Panc1 (cell line): ENCODE measurements around the gene MYO1H. TPM values are rescaled to one million over a fixed set of nuclear protein-coding genes. Genes with fewer than 3 reads are reported as not detected.

ENCODE experiments used
- ATAC-seq: fragments of 200-7000 bp; cut with Tn5 transposase; 2 replicates; pipeline ENCODE4 v1.9.1; 2020; ENCODE audit warnings: mild to moderate bottlenecking, moderate library complexity
- BruUV-seq: library from RNA; stranded (reverse); fragments of 400-500 nt; replicated peaks from 2 replicates; lab custom pipeline; 2021; lab: Mats Ljungman, UMichigan
- CTCF ChIA-PET: fragments of 300-600 bp; sonication (Branson Sonifier 250); formaldehyde crosslinking; loops from one replicate; lab custom pipeline; 2022; ENCODE audit warnings: antibody characterized with exemption; lab: Charles Lee
- POLR2A ChIA-PET: fragments of 300-600 bp; sonication (Branson Sonifier 250); formaldehyde crosslinking; loops from one replicate; lab custom pipeline; 2022; ENCODE audit warnings: antibody characterized with exemption; lab: Charles Lee
- DNase-seq: peaks from one replicate; pipeline ENCODE4 v3.0.0-alpha.2; 2010; ENCODE audit warnings: low read depth, low spot score
- H3K27ac ChIP-seq: 2 replicates; pipeline ENCODE4 v1.5.1; 2011; ENCODE audit warnings: mild to moderate bottlenecking, low read length, inconsistent platforms
- H3K27me3 ChIP-seq: fragments of 200-500 bp; sonication (Bioruptor generic); 2 replicates; pipeline ENCODE4 v1.6.0; 2014; ENCODE audit warnings: low read length, inconsistent platforms; ENCODE audit not compliant: control insufficient read depth, insufficient read depth
- H3K36me3 ChIP-seq: fragments of 200-500 bp; sonication (Bioruptor generic); 2 replicates; pipeline ENCODE4 v1.5.1; 2014; ENCODE audit warnings: inconsistent platforms, mild to moderate bottlenecking, low read length, moderate library complexity; ENCODE audit not compliant: control insufficient read depth, insufficient read depth
- H3K4me1 ChIP-seq: 2 replicates; pipeline ENCODE4 v1.5.1; 2011; ENCODE audit warnings: inconsistent platforms, mild to moderate bottlenecking, low read length, moderate library complexity; ENCODE audit not compliant: control insufficient read depth, insufficient read depth
- H3K4me3 ChIP-seq, 2 experiments: 2 replicates each; pipeline ENCODE4 v1.5.1; 2011 to 2012; ENCODE audit warnings: low read depth in 2 of 2, low read length in 2 of 2, mild to moderate bottlenecking in 2 of 2, inconsistent platforms in 1 of 2, moderate library complexity in 1 of 2
- H3K9me3 ChIP-seq: fragments of 200-500 bp; sonication (Bioruptor generic); 2 replicates; pipeline ENCODE4 v1.5.1; 2014; ENCODE audit warnings: low read depth, mild to moderate bottlenecking, inconsistent platforms, low read length, moderate library complexity; ENCODE audit not compliant: control insufficient read depth, insufficient read depth
- POLR2AphosphoS5 ChIP-seq: IDR thresholded peaks from 2 replicates; pipeline ENCODE4 v1.6.1; 2012; ENCODE audit warnings: mild to moderate bottlenecking, low read depth, low read length, moderate library complexity
- SIN3A ChIP-seq: IDR thresholded peaks from 2 replicates; pipeline ENCODE4 v1.6.1; 2012; ENCODE audit warnings: low read depth, mild to moderate bottlenecking, low read length, moderate library complexity, borderline replicate concordance; ENCODE audit not compliant: insufficient read depth
- TCF7L2 ChIP-seq: IDR thresholded peaks from 2 replicates; pipeline ENCODE4 v1.6.1; 2011; ENCODE audit warnings: mild to moderate bottlenecking, low read depth, low read length, inconsistent platforms
- in situ Hi-C: cut with HindIII; loops from 2 replicates; pipeline ENCODE4 v1.10.0; 2016; ENCODE audit warnings: low sequenced_read_pairs, low pct_unique_long_range_greater_than_20kb
- intact Hi-C: fragments of 100-400 bp; cut with micrococcal nuclease; formaldehyde crosslinking; loops from one replicate; pipeline ENCODE4 v1.10.0; 2022; ENCODE audit not compliant: unreplicated experiment
- total RNA-seq: library from RNA; stranded (reverse); gene quantifications from one replicate; pipeline ENCODE4 v1.2.1, GENCODE V29; 2021; ENCODE audit not compliant: unreplicated experiment
- TF ChIP-seq, protein P1 (sequence below): fragments of 450-650 bp; IDR thresholded peaks from 2 replicates; pipeline ENCODE4 v1.5.1; 2017; ENCODE audit warnings: mild to moderate bottlenecking
- TF ChIP-seq, protein P2 (sequence below), 2 experiments: IDR thresholded peaks; 2 replicates each; pipeline ENCODE4 v1.6.1; 2011 to 2012; ENCODE audit warnings: low read depth in 2 of 2, control low read depth in 1 of 2, low read length in 1 of 2, mild to moderate bottlenecking in 1 of 2, moderate library complexity in 1 of 2; ENCODE audit not compliant: insufficient read depth in 1 of 2

MYO1H gene
- total RNA-seq, 1 experiment from 2014 or later = not detected

GRCh38 chr12:109467978-109468676 is 120.4 kb downstream of the MYO1H start:
- TF ChIP-seq POLR2AphosphoS5 = no peak
- TF ChIP-seq SIN3A = no peak
- no peak for TF ChIP-seq TCF7L2
- TF ChIP-seq, protein P1, sequence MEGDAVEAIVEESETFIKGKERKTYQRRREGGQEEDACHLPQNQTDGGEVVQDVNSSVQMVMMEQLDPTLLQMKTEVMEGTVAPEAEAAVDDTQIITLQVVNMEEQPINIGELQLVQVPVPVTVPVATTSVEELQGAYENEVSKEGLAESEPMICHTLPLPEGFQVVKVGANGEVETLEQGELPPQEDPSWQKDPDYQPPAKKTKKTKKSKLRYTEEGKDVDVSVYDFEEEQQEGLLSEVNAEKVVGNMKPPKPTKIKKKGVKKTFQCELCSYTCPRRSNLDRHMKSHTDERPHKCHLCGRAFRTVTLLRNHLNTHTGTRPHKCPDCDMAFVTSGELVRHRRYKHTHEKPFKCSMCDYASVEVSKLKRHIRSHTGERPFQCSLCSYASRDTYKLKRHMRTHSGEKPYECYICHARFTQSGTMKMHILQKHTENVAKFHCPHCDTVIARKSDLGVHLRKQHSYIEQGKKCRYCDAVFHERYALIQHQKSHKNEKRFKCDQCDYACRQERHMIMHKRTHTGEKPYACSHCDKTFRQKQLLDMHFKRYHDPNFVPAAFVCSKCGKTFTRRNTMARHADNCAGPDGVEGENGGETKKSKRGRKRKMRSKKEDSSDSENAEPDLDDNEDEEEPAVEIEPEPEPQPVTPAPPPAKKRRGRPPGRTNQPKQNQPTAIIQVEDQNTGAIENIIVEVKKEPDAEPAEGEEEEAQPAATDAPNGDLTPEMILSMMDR = no peak
- TF ChIP-seq, protein P2, sequence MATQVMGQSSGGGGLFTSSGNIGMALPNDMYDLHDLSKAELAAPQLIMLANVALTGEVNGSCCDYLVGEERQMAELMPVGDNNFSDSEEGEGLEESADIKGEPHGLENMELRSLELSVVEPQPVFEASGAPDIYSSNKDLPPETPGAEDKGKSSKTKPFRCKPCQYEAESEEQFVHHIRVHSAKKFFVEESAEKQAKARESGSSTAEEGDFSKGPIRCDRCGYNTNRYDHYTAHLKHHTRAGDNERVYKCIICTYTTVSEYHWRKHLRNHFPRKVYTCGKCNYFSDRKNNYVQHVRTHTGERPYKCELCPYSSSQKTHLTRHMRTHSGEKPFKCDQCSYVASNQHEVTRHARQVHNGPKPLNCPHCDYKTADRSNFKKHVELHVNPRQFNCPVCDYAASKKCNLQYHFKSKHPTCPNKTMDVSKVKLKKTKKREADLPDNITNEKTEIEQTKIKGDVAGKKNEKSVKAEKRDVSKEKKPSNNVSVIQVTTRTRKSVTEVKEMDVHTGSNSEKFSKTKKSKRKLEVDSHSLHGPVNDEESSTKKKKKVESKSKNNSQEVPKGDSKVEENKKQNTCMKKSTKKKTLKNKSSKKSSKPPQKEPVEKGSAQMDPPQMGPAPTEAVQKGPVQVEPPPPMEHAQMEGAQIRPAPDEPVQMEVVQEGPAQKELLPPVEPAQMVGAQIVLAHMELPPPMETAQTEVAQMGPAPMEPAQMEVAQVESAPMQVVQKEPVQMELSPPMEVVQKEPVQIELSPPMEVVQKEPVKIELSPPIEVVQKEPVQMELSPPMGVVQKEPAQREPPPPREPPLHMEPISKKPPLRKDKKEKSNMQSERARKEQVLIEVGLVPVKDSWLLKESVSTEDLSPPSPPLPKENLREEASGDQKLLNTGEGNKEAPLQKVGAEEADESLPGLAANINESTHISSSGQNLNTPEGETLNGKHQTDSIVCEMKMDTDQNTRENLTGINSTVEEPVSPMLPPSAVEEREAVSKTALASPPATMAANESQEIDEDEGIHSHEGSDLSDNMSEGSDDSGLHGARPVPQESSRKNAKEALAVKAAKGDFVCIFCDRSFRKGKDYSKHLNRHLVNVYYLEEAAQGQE (IDR thresholded peaks at IDR 0.05; ENCODE audit: insufficient read depth in 1 of 2, low read depth in 2 of 2, low read length in 1 of 2) = no peak

GRCh38 chr12:109469517-109469916 is 121.8 kb downstream of the MYO1H start:
- Histone ChIP-seq H3K9me3 (no peaks in the 10 kb centered on the region), H3K4me1 (peaks cover 3% of the 10 kb centered on the region), H3K4me3 (no peak overlapping the region), H3K27ac (no peak overlapping the region), H3K36me3 (no peaks in the 10 kb centered on the region; the same call in none of the 2 replicates), H3K27me3 (no peaks in the 10 kb centered on the region)
- BruUV-seq = no TSS peak
- intact Hi-C loops = no loop called here
- CTCF ChIA-PET = no interaction called here
- ATAC-seq = no peak
- no peak for DNase-seq
- no peak for TF ChIP-seq TCF7L2
- TF ChIP-seq, protein P2 (IDR thresholded peaks at IDR 0.05; ENCODE audit: insufficient read depth in 1 of 2, low read depth in 2 of 2, low read length in 1 of 2) = no peak
- in situ Hi-C loops = no loop called here
- POLR2A ChIA-PET = no interaction called here

More at GRCh38 chr12:109467978-109468676, 120.4 kb downstream of the MYO1H start:
- ATAC-seq = no peak
- no peak overlapping the region for H3K4me3 ChIP-seq
- no peaks in the 10 kb centered on the region; the same call in none of the 2 replicates for H3K36me3 ChIP-seq
- H3K27me3 ChIP-seq = no peaks in the 10 kb centered on the region
- intact Hi-C loops (no loop called here), in situ Hi-C loops (no loop called here)
- no peaks in the 10 kb centered on the region for H3K9me3 ChIP-seq
- H3K4me1 ChIP-seq = peaks cover 17% of the 10 kb centered on the region
- no peak for DNase-seq
- CTCF ChIA-PET = no interaction called here
- POLR2A ChIA-PET = no interaction called here
- BruUV-seq = no TSS peak
- no peak overlapping the region for H3K27ac ChIP-seq
